Skeletal muscle satellite cell (primary cell): Measurements from ENCODE around the gene EZR.

Experiments
- H3K27me3 ChIP-seq: 2 replicates; pipeline ENCODE4 v1.7.0; 2013; ENCODE audit warnings: low read length; ENCODE audit not compliant: control insufficient read depth, insufficient read depth
- H3K36me3 ChIP-seq: 2 replicates; pipeline ENCODE4 v1.7.0; 2013; ENCODE audit warnings: mild to moderate bottlenecking, control low read depth, low read length; ENCODE audit not compliant: insufficient read depth
- H3K4me1 ChIP-seq: 2 replicates; pipeline ENCODE4 v1.7.0; 2013; ENCODE audit warnings: low read length; ENCODE audit not compliant: control insufficient read depth, insufficient read depth
- H3K4me2 ChIP-seq: 2 replicates; pipeline ENCODE4 v1.7.0; 2013; ENCODE audit warnings: mild to moderate bottlenecking, low read length
- H3K4me3 ChIP-seq: 2 replicates; pipeline ENCODE4 v1.7.0; 2013; ENCODE audit warnings: low read length
- H3K9ac ChIP-seq: 2 replicates; pipeline ENCODE4 v1.7.0; 2013; ENCODE audit warnings: mild to moderate bottlenecking, low read depth, low read length, moderate library complexity
- H3K9me3 ChIP-seq: replicated peaks from 2 replicates; pipeline ENCODE4 v1.7.0; 2013; ENCODE audit warnings: mild to moderate bottlenecking, control low read depth, low read length

EZR gene

DNA sequence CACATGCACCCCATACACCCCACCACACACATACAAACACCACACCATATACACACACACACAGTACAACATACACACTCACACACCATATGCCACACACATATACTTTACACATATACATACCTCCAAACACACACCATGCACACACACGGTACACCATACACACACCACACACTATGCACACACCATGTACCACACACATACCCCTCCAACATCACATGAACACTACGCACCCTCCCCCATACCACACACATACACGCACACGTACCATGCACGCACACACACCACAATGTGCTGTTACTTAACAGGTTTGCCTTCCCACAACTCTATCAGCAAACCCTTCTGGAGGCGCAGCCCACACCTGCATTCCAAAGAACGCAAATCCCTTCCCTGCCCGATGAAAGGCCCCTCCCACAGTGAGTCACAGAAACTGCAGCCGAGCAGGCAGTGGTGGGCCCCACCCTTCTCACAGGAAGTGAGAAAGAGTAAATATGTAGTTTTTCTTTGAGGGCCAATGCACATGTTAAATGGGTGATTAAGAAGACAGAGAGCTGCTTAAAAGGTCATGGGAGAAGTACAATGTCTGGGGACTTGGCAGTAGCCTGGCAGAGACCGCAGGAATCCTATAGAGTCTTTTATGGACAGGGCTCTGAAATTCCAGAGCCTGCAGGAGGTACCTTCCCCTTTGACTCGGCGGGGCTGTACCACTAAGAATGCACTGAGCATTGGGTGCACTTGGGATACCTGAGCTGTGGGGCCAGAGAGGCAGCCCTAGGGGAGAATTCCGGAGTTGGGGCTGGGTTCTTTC is 34.1 kb upstream of the EZR start:
- peaks cover 41% of the 10 kb centered on the region for H3K4me1 ChIP-seq
- no peaks in the 10 kb centered on the region for H3K9me3 ChIP-seq
- peak overlapping the region; percentile 49 for H3K4me2 ChIP-seq
- H3K9ac ChIP-seq: peak overlapping the region; percentile 8
- no peak overlapping the region for H3K4me3 ChIP-seq
- H3K36me3 ChIP-seq: no peaks in the 10 kb centered on the region
- no peaks in the 10 kb centered on the region for H3K27me3 ChIP-seq

DNA sequence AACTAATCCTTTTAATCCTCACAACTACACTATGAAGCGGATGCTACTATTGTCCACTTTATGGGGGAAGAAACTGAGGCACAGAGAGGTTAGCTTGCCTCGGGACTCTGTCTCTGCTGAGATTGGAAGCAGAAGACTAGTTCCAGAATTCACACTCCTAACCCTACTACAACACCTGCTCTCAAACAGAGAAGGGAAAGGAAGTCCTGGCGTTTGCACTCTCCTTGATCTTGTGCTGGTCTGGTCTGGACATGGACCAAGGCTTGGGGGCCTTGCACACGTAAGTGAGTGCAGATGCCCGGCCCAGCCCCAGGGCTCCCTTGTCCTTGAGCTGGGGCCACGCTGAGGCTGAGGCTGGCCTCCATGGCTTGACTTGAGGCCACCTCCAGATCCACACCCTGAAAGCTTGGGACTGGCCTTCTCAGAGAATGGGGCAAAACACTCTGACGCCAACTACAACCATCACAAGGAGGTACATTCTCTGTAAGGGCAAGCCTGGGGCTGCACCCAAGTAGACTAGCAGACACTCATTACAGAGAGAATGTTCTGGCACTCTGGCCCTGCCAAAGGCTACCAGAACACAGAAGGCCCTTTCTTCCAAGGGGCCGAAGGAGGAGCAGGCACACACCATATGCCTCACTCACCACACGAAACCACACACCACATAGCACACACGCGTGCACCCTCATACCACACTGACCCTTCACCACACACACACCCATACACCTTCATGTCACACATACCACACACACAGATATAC is 33.3 kb upstream of the EZR start:
- no peak overlapping the region for H3K4me3 ChIP-seq
- peaks cover 41% of the 10 kb centered on the region for H3K4me1 ChIP-seq
- no peak overlapping the region for H3K9ac ChIP-seq
- no peaks in the 10 kb centered on the region for H3K27me3 ChIP-seq
- H3K4me2 ChIP-seq: no peak overlapping the region
- H3K36me3 ChIP-seq: no peaks in the 10 kb centered on the region
- H3K9me3 ChIP-seq: no peaks in the 10 kb centered on the region

DNA sequence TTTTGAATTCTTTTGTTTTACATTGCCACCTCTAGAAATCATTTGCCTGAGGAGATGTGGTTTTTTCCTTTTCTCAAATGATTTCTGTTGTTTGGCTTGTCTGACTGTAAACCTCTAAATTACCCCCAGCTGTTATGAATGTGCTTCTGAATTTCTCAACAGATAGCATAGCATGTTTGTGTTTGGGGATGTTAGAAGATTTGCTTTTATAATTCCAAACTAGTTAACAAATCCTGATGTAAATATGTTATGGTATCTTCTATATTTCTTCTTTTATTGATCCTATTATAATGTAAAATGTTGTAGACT is 31.6 kb upstream of the EZR start:
- H3K4me2 ChIP-seq: peak overlapping the region; percentile 75
- H3K9me3 ChIP-seq: no peaks in the 10 kb centered on the region
- no peaks in the 10 kb centered on the region for H3K27me3 ChIP-seq
- H3K4me1 ChIP-seq: peaks cover 41% of the 10 kb centered on the region
- no peak overlapping the region for H3K4me3 ChIP-seq
- H3K9ac ChIP-seq: peak overlapping the region; percentile 74
- no peaks in the 10 kb centered on the region for H3K36me3 ChIP-seq

DNA sequence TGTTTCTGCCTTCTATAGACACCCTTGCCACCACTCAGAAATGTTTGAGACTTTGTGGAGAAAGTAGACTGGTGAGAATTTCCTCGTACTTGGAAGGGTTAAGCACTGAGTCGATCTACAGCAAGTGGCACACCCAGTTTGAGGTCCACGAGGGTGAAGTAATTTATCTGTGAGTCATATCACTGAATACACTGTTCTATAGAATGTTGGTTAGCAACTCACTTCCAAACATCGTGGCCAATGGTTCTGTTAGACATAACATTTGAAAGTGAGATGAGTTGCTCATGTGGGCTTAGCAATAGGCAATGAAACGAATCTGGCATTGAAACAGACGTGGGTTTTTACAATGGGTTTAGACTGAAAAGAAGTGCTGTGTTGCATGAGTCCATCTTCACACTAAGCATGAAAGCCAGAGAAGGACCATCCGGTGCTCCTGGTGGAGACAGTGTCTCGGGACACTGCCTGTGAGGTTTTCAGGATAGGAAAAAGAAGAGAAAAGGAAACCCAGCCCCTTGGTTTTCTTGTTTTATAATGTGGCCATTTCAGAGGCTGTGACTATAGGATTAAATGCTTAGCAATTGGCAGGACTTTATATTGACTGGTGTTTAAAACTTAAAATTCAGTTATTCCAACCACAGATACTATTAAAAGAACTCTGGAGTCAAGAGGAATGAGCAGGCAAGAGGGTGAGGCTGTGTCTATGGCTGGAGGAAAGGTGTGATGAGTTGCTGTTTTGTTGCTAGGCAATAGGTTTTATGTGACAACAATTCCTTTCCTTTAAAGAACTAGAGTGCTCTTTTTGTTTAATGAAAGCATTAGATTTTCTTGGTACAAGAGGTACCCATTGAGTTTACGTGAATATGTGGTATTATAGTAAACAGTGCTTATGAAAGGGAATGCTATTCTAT is 31.0 kb upstream of the EZR start:
- Histone ChIP-seq H3K4me1 (peaks cover 41% of the 10 kb centered on the region), H3K9ac (peak overlapping the region; percentile 74), H3K36me3 (no peaks in the 10 kb centered on the region), H3K9me3 (no peaks in the 10 kb centered on the region), H3K4me3 (peak overlapping the region; percentile 39), H3K27me3 (no peaks in the 10 kb centered on the region), H3K4me2 (peak overlapping the region; percentile 75)

DNA sequence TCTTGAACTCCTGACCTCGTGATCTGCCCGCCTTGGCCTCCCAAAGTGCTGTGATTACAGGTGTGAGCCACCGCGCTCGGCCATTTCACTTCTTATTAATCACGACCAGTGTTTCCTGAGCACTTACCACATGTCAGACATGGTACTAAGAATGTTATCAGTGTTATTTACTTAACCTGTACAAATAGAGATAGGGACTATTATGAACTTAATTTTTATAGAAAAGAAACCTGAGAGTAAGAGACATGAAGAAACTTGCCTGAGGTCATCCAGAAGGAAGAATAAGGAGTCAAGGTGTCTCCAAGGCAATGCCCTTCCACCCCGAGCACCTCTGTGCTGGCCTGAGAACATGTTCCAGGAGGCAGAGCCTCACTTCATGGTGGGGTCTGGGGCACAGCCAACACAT is 29.3 kb upstream of the EZR start:
- Histone ChIP-seq H3K27me3 (no peaks in the 10 kb centered on the region), H3K4me2 (no peak overlapping the region), H3K9ac (no peak overlapping the region), H3K4me1 (peaks cover 29% of the 10 kb centered on the region), H3K4me3 (no peak overlapping the region), H3K36me3 (no peaks in the 10 kb centered on the region), H3K9me3 (no peaks in the 10 kb centered on the region)

DNA sequence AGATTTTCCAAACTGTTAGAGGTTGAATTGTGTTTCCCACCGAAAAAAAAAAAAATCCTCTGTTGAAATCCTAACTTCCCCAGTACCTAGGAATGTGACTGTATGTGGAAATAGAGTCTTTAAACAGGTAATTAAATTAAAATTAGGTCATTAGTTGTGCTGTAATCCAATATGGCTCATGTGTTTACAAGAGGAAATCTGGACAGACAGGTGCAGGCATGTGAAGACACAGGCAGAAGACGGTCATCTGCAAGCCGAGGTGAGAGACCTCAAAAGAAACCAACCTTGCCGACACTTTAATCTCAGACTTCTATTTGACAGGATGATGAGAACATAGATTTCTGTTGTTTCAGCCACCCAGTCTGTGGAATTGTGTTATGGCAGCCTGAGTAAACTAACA is 28.6 kb upstream of the EZR start:
- Histone ChIP-seq H3K27me3 (no peaks in the 10 kb centered on the region), H3K36me3 (no peaks in the 10 kb centered on the region), H3K4me1 (peaks cover 22% of the 10 kb centered on the region), H3K9ac (no peak overlapping the region), H3K4me2 (no peak overlapping the region), H3K4me3 (no peak overlapping the region), H3K9me3 (no peaks in the 10 kb centered on the region)

DNA sequence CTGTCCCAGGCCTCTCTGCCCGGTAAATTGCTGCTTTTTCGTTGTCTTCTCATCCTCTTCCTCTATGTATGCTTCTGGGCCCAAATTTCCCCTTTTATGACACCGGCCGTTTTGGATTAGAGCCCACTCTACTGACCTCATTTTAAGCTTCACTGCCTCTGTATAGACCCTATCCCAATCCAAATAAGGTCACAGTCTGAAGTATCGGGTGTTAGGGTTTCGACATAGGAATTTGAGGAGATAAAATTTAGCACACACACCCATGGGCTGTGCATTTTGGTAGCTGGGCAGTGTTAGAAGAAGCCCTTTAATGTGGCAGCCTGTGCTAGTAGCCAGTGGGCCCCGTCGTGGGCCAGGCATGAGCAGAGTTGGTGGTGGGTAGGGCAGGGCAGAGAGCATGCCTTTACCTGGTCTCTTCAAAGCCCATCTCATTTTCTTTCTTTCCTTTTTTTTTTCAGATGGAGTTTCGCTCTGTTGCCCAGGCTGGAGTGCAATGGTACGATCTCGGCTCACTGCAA is 27.9 kb upstream of the EZR start:
- Histone ChIP-seq H3K4me1 (peaks cover 20% of the 10 kb centered on the region), H3K9ac (no peak overlapping the region), H3K27me3 (no peaks in the 10 kb centered on the region), H3K9me3 (no peaks in the 10 kb centered on the region), H3K36me3 (no peaks in the 10 kb centered on the region), H3K4me2 (no peak overlapping the region), H3K4me3 (no peak overlapping the region)

DNA sequence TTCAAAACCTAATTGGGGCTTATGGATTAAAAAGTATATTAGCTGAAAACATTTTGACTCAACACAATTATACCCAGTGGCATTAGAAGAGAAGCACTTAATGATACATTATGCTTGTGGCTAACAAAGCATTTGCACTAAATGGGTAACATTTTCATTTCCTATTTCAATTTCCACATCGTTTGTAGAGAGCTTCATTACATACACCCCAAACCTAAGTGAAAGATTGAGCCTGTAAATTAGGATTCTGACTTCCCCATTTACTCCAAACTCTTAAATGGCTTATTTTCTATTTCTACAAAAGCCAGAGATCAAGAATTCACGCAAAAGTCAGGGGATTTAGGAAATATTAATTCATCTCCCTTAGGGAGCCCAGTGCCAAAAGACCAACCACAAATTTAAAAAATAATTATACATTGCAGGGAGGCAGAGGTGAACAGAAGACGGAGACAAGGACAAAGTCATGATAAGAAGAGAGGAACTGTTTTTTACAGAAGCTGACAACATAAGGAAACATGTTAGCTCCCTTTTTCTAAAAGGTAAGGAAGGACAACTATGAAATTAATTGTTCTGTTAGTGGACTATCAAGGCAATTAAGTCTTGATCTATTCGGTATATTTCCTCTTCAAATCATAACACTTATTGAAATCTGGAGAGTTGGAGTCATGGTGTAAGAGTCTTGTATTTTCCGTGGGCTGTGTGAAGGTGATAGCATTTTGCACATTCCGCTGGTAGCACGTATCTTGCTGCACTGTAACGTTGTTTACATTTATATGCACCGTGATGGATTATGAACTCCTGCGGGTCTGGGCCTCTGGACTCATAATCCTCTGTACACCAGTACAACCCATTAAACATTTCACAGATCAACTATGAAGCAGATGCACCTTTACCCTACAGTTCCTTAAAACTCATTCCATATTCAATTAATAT is 24.8 kb upstream of the EZR start:
- Histone ChIP-seq H3K4me3 (no peak overlapping the region), H3K9ac (no peak overlapping the region), H3K36me3 (no peaks in the 10 kb centered on the region), H3K9me3 (no peaks in the 10 kb centered on the region), H3K4me1 (no peaks in the 10 kb centered on the region), H3K27me3 (no peaks in the 10 kb centered on the region), H3K4me2 (no peak overlapping the region)

DNA sequence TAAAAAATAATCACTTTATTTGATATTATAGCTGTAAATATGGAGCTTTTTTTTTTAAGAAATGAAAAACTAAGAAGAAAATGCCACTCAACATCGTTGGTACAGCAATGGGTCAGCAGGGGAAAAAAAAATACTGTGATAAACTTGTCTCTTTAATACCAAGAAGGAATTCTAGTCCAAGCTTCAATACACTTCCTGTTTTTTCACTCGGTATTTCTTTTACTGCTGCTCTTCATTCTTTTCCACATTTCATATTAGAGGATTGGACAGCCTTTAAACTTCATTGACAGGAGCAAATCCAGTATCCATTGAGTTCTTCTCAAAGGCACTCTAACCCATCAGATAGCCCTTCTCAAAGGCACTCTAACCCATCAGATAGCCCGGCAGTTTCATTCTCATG is 22.2 kb upstream of the EZR start:
- H3K4me2 ChIP-seq: no peak overlapping the region
- no peak overlapping the region for H3K4me3 ChIP-seq
- no peaks in the 10 kb centered on the region for H3K9me3 ChIP-seq
- no peaks in the 10 kb centered on the region for H3K27me3 ChIP-seq
- no peak overlapping the region for H3K9ac ChIP-seq
- H3K36me3 ChIP-seq: no peaks in the 10 kb centered on the region
- no peaks in the 10 kb centered on the region for H3K4me1 ChIP-seq

DNA sequence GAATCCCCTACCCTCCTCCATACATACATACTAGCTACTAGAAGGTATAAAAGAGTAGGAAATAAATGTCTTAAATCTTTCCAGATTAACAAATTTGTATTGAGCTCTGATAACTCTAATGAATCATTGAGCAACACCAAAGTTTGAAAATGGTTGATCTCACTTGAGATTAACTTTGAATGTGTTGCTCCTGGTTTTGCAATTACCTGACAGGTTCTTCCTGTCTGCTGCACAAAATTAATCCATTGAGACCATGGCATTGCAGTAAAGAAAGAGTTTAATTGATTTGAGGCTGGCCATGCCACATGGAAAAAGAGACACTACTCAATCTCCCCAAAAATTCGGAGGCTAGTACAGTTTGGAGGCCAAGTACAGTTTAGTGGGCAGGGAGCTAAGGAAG is 21.3 kb upstream of the EZR start:
- no peaks in the 10 kb centered on the region for H3K4me1 ChIP-seq
- H3K36me3 ChIP-seq: no peaks in the 10 kb centered on the region
- H3K9me3 ChIP-seq: no peaks in the 10 kb centered on the region
- no peak overlapping the region for H3K4me3 ChIP-seq
- H3K4me2 ChIP-seq: no peak overlapping the region
- H3K9ac ChIP-seq: no peak overlapping the region
- no peaks in the 10 kb centered on the region for H3K27me3 ChIP-seq
